ENCODE measurements around the gene TNP1.

DNA sequence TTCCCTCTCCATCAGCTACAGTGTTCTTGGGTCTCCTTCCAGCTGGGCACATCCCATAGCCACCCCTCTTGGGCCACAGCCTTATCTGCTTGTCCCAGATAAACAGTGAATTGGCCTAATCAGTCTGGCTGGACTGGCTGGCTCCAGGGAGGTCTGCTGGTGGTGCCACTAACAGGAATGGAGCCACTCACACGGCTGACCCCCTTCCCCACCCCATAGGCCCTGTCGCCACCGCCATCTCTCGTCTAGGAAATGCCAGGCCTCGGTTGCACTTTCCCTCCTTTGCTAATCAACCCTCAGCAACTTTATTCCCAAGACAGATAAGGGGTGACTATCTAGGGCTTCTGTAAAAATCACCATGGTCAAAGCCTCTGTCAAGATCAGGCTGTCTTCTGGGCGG lies 23.0 kb upstream of the TNP1 start:
- TF ChIP-seq CTCF (IDR thresholded peaks at IDR 0.05) (no peak), POLR2AphosphoS5 (IDR thresholded peaks at IDR 0.05) (no peak), POLR2A (IDR thresholded peaks at IDR 0.05) (no peak), EP300 (IDR thresholded peaks at IDR 0.05) (no peak)

Data from suprapubic skin (tissue), 4 donors.